IPS-NIHi11 (cell line): ENCODE data around the gene CDC42BPG.

Experiments used
- DNase-seq: peaks from one replicate; pipeline ENCODE4 v3.0.0; 2012; ENCODE audit warnings: mixed read lengths, low spot score

The CDC42BPG gene, protein sequence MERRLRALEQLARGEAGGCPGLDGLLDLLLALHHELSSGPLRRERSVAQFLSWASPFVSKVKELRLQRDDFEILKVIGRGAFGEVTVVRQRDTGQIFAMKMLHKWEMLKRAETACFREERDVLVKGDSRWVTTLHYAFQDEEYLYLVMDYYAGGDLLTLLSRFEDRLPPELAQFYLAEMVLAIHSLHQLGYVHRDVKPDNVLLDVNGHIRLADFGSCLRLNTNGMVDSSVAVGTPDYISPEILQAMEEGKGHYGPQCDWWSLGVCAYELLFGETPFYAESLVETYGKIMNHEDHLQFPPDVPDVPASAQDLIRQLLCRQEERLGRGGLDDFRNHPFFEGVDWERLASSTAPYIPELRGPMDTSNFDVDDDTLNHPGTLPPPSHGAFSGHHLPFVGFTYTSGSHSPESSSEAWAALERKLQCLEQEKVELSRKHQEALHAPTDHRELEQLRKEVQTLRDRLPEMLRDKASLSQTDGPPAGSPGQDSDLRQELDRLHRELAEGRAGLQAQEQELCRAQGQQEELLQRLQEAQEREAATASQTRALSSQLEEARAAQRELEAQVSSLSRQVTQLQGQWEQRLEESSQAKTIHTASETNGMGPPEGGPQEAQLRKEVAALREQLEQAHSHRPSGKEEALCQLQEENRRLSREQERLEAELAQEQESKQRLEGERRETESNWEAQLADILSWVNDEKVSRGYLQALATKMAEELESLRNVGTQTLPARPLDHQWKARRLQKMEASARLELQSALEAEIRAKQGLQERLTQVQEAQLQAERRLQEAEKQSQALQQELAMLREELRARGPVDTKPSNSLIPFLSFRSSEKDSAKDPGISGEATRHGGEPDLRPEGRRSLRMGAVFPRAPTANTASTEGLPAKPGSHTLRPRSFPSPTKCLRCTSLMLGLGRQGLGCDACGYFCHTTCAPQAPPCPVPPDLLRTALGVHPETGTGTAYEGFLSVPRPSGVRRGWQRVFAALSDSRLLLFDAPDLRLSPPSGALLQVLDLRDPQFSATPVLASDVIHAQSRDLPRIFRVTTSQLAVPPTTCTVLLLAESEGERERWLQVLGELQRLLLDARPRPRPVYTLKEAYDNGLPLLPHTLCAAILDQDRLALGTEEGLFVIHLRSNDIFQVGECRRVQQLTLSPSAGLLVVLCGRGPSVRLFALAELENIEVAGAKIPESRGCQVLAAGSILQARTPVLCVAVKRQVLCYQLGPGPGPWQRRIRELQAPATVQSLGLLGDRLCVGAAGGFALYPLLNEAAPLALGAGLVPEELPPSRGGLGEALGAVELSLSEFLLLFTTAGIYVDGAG (N-terminal part only)

DNA sequence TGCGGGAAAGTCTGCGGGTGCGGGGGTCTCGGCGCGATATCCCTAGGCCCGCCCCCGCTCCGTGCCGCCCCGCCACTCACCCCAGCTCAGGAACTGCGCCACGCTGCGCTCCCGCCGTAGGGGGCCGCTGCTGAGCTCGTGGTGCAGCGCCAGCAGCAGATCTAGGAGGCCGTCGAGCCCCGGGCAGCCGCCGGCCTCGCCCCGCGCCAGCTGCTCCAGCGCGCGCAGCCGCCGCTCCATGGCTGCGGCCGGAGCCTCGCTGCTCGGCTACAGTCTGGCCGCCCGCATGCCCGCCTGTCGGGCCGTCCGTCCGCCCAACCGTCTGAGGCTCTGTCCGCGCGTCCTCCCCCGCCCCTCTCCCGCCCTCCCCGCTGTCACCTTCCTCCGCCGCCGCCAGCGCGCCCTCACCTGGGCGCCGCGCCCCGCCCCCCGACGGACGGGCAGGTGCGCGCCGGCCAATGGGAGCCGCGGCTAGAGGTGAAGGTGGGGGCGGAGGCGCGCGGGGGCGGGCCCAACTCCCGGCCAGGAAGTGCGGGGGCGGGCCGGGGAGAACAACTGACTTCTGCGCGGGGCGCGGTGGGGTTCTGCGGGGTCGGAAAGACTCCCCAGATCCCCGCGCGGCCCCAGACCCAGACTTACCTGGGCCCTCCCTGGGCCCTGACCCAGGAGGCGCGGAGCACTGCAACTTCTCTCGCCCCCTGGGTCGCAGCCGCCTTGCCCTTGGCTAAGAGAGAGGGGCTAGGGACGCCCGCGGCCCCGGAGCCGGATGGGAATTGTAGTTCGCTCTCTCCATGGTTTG is at the start of gene CDC42BPG:
TSS of gene CDC42BPG (minus strand) at position 324 of the 799 bp plus-strand sequence. CDS start at position 240, 84 bp downstream.
- DNase-seq, result peak; percentile 98

DNA sequence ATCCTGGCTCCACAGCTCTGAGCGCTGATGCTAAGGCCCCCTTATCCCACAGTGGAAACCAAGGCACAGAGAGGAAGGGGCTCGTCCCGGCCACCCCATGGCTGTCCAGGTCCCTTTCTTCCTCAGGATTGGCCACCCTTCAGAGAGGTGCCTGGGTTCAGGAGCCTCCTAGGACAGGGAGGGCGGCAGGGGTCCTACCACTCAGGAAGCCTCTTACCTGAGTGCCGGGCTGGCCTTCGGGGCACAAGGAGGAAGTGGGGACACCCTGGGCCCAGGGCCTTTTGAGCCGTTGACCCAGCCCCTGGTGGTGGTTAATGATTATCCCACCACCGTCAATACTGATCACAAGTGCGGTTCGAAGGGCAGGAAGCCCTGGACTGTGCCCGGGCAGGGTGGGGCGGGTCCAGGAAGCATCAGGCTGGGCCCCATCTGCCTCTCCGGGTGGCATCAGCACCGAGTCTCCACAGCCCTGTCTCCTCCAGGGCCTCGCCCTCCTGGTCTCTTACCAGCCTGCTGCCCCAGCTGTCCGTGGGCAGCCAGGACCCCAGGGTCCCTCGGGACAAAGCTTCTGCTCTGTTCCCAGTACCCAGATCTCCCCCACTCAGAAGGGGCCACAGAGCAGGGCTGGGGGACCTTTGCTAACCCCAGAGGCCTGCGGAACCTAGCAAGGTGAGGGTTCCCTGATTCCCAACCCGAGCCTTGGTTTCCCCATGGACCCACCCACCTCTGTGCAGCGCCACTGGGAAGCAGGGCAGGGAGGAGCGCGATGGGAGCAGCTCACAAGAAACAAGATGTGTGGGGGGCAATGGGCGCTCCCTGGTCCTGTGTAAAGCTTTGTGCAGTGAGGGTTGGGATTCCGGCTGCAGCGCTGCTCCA is 49.0 kb upstream of the CDC42BPG start:
- DNase-seq, result no peak

DNA sequence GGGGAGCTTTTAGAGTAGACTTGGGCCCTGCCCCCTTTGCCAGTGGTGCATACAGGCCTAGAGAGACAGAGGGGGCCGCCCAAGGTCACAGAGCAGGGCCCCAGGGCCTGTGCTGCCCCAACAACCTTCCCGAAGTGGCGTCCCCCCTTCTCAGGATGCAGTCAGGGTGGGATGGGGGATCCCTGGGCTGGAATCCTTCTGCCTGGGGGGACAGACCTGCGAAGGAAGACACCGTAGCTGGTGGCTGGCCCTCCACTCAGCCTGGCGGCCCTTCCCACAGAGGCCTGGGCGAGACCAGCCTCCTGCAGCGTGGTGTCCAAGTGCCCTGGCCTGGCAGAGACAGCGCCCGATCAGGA is 48.4 kb upstream of the CDC42BPG start:
- DNase-seq, result no peak

DNA sequence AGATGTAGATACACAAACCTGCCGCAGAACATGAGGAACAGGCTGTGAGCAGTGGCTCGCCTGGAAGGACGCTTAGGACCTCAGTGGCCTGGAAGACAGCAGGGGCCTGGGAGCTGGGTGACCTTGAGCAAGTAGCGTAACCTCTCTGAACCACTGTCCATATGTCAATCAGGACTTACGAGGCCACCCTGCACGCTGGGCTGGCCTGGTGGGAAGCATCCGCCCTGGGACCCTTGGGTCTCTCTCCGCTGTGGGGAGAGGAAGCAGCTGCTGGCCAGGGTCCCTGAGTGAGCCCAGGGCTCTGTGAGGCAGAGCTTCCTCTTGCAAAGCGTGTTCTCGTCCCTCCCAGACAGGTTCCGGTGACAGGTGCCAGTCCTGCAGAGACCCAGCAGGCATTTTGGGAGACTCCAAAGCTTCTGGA is 48.0 kb upstream of the CDC42BPG start:
- no peak for DNase-seq

DNA sequence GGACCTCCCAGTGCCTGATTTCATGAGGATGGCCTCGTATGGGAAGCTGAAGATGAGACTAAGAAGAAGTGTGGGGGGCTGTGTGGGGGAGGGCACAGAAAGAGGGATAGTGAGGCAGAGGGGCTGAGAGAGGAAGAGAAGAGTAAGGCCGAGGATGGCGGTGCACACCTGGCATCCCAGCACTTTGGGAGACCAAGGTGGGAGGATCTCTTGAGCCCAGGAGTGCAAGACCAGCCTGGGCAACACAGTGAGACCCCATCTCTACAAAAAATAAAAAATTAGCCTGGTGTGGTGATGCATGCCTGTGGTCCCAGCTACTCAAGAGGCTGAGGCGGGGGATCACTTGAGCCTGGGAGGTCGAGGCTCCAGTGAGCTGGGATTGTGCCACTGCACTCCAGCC is 47.4 kb upstream of the CDC42BPG start:
- DNase-seq, result no peak

DNA sequence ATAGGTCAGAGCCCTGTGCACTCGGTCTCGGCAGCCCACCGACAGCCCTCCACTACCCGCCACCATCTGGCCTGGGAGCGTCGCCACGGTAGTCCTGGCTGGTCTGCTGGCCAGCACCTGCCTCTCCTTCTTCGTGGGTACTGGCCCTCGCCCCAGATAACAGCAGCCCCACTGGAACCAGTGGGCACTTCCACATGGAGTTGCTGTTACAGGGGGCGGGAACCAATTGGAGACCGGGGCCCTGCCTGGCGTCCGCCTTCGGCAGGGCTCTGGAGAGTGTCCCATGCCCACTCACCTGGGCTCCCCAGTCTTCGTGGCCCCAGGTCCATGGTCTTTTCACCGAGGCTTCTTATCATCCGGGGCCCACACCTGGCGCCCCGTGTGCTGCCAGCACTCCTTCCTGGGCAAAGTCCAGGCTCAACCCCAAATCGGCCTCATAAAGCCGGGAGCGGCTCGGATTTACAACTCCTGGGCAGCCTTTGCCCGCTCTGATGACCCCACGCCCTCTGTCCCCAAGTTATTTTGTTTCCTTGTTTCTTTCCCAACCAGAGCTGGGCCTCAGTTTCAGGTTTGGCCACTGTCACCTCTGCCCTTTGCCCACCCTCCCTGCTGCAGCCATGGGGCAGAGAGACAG is 46.9 kb upstream of the CDC42BPG start:
- no peak for DNase-seq

DNA sequence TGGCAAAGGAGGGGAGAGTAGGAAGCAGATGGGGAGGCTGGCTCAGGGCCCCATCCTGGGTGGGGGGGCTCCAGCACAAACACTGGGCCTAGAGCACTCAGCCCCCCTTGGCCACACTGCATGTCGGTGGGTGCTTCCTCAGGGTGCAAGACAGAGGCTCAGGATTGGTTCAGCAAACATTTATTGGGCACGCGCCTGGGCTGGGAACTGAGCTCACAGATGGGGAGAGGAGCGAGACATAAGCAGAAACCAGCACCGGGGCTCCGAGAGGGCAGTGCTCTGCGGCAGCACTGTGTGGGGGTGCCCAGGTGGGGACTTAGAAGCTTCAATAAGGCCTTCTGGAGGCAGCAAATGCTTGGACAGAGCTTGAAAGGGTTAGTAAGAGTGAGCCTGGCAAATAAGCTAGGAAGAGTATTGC is 46.1 kb upstream of the CDC42BPG start:
- DNase-seq, result no peak

DNA sequence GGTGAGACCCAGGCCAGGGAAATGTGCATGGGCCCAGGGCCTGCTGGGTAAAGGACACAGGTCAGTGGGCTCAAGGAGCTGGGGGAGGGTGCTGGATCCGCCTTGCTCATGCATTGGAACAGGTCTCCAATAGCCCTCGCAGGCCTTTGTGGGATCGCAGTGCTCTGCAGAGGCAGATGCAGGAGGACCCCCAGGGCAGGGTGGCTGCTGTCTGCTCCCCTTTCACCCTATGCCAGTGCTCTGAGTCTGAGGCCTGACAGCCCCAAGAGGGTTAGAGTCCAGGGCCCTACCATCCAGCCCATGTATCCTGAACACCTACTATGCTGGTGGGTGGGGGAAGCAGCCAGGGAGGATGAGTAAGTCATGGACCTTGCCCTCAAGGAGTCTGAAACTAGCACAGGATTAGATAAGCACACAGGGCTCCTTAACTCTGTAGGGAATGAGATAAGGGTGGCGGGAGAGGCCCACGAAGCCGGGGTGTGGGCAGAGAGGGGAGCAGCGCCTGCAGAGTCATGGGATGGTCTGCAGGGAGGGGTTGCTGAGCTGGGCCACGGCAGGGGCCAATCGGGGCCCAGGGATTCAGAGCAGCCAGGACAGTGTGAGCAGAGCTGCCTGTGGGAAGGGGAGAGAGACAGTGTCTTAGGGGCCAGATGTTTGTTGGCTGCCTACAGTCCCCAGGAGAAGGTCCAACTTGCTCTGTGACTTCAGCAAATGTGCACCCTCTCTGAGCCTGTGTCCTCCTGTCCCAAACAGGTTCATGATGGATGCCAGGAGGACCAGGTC is 44.5 kb upstream of the CDC42BPG start:
- no peak for DNase-seq

DNA sequence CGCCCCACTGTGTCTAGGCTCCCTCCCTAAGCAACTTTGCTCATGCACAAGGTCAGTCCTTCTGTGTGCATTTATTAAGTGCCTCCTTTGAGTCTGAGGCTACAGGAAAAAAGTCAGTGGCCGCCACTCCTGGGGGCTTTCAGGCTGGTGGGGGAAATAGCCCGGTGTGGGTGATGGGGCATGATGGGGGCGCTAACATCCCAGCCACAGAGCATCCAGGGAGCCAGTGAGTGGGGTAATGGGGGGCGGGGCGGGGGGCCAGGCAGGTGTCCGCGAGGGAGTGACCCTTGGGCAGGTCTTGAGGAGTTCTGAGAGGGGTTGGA is 43.9 kb upstream of the CDC42BPG start:
- no peak for DNase-seq

DNA sequence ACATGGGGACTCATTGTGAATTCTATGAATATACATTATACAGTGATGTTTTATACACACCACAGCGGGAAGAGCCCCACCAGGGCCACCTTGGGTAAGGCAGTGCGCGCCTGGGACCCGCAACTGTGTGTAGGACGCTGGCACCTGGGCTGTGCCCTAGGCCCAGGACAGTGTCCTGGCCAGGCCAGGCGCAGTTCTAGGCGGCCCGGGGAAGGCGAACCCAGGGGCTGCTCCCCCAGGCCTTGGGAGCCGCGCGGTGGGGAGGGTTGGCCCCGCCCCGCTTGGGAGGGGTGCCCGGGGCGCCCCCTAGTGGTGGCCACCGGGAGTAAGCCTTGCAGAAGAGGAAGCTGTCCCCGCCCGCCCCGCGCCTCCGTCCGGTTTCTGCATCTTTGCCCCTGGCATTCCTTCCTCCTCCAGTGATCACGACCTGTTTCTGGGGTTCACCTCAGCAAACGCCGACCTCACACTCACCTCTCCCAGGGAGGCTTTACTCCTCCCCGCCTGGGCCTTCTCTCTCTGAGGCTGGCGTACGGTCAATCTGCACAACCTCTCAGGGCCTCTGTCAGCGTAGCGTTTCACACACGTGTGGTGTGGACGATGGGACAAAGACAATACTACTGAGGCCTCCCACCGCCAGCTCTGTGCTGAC is 43.4 kb upstream of the CDC42BPG start:
- peak; percentile 95 for DNase-seq

DNA sequence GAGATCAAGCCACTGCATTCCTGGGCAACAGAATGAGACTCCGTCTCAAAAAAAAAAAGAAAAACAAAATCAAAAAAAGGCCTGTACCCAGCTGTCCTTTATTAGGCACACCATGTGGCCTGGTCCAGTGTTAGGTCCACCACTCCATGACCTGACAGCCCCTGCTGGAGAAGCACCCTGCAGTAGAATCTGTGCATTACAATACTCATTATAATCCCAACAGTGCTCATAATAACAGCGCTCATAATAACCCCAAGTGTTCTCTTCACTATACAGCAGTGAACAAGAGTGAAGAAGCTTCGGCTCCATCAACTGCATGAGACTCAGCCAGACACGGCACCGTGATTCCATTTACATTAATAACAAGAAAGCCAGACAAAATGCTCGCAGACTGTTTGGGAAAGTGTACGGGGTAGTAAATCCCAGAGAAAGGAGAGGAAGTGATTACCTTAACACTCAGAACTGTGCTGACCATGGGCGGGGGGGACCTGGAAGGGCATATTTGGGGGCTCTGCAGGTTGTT is 42.8 kb upstream of the CDC42BPG start:
- DNase-seq, result no peak

DNA sequence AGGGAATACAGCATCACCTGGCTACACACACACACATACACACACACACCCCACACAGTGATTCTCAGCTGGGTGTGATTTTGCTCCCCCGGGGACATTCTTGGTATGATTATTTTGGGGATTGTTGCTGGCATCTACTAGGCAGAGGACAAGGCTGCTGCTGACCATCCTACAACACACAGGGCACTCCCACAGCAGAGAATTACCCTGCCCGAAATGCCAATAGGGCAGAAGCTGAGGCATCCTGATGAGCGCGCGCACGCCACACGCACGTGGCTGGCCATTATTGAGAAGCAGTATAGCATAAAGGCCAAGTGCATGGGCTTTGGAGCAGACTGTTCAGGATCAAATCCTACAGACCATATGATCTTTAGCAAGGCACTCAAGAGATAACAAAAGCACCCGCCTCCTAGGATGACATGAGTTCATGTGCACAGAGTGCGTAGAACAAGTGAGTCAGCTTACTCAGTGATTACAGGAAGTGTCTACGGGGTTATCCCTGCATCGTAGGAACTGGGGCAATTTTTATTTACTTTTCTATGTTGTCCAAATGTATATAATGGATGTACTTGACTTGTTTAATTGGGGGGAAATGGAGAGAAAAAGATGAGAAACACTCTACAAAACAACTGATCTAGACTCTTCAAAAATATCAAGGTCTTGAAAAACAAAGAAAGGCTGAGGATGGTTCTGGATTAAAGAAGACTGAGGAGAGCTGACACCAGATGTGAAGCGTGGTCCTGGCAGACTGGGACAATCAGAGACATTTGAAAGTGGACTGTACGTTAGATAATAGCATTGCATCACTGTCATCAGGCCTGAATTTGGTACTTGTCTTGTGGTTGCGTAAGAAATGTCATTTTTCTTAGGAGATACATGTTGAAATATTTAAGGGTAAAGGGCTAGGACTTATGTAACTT is 41.2 kb upstream of the CDC42BPG start:
- no peak for DNase-seq

DNA sequence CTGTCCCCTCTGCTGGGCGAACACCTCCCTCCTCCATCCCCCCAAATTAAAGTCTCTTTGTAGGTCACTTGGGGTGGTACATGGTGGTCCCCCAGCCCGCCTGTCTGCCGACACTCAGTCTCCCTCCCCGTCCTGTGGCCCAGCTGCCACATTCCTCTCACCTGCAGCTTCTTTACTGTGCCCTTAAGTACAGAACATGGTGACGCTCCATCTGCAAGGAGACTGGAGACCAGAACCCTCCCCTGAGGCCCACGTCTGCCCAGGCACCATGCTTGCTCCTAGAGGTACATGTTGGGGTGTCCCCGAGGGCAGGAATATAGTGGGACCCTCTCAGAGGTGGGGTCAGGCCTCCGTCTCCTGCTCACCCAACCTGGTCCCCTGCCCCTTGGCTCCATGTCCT is 39.6 kb upstream of the CDC42BPG start:
- no peak for DNase-seq

DNA sequence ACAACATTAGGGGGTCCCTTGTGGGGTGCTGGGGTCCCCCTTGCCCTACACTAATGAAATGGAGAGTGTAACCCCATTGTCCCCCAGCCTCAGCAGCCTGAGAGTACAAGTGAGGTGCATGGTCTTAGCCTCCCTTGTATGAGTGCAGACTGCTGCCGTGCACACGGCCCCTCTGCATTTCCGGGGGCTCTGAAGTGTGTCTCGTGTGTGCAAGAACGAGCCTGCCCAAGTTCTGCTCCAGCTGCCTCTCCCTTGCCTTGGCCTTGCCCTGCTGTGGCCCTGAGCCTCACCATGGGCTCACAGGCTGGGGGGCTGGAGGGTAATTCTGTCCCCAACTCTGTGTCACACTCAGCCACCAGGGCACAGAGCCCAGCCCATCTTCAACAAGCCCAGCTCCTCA is 39.1 kb upstream of the CDC42BPG start:
- no peak for DNase-seq

DNA sequence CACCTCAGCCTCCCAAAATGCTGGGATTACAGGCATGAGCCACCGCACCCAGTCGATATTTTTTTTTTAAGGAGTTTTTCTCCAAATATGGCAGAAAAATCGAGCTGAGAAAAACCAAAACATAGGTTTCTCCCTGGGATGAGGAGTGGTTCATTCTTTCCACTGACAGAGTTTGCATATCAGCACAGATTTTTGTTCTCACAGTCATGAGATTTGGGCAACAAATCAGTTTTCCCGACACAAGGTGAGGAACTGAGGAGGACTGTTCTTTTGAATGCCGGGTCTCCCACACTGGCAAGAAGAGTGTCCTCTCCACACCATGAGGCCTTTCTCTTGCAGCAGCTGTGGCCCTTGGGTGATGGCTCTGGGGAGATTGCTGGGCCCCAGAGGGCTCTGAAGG is 37.8 kb upstream of the CDC42BPG start:
- no peak for DNase-seq

DNA sequence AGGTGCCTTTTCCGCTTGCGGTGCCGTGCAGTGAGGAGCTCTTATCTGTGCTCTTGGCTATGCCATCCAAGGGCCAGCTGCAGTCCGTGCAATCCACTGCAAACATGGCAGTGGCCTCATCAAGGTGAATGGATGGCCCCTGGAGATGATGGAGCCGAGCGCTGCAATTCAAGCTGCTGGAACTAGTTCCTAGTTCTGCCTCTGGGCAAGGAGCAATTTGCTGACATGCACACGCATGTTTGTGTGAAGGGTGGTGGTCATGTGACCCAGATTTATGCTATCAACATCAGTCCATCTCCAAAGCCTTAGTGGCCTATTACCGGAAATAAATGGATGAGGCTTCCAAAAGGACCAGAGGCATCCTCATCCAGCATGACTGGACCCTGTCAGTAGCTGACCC is 37.0 kb upstream of the CDC42BPG start:
- DNase-seq, result no peak

DNA sequence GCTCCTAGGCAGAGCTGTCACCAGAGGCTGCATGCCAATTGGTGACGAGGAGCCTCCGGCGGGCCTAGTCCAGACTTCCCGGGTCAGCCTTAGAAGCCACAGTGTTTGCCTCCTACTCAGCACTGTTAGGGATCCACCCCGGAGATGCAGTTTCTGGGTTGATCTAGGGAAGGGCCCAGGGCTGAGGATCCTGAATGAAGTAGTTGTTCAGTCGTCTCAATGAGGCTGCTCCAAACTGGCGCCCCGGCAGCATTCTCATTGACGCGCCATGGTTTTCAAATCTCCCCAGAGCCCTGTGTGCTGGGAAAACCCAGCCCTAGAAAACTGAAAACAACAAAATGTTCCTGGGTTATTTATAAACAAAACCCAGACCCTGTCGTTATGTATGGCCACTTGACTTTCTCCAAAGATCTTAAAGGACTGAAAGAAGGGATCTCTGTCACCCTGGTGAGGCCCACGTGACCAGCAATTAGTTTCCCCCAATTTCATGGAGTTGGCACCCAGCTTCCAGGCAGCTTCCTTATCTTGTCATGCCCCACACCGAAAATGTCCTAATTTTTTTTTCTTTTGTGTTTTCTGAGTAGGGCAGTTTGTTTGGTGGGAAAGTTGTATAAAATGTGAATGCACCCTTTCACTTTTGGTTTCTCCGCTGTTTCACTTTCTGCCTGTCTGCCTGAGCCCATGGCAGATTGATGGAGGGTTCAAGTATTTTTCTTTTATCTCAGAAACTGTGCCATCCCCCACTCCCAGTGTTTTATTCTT is 36.0 kb upstream of the CDC42BPG start:
- DNase-seq, result no peak
